Measurements from ENCODE around the gene SERPINB8.

The SERPINB8 gene

DNA sequence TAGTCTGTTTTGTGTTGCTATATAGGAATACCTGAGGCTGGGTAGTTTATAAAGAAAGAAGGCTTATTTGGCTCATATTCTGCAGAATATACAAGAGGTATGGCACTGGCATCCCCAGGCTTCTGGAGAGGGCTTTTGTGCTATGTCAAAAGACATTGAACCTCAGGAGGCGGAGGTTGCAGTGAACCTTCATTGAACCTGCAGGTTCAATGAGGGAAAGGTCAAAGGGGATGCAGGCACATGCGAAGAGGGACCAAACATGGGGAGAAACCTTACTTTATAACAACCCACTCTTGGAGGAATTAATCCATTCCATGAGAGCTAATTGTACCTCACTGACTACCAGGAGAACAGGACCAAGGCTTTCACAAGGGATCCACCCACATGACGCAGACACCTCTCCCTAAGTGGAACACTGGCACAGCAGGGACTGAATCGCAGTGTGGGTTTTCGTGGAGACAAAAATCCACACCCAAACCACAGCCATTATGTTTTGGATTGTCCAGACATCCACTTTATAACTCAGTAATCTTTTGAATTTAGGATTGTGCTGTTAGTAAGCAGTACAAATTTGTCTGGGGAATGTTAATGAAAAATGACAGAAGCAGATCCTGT is 4.1 kb upstream of the SERPINB8 start:
- DNase-seq (ENCODE audit: low read depth), result no peak

DNA sequence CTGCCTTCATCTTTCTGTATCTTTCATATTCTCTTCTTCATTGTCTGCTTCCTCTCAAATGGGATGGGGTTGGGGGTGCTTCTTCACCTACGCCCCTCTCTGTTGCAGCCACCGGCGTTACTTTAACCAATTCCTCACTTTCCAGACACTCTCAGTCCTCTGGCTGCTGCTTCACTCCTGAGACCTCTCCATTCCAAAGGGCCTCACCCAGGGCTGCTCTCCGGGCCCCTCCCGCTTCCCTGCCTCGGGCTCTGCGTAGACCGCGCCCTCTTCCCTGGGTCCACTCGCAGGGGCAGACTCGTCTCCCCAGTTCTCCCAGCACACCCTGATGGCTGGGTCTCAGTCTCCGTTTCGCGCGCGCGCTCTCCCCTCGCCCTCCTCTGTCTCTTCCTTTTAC is 926 bp downstream of the SERPINB8 start:
- DNase-seq (ENCODE audit: low read depth), result no peak

DNA sequence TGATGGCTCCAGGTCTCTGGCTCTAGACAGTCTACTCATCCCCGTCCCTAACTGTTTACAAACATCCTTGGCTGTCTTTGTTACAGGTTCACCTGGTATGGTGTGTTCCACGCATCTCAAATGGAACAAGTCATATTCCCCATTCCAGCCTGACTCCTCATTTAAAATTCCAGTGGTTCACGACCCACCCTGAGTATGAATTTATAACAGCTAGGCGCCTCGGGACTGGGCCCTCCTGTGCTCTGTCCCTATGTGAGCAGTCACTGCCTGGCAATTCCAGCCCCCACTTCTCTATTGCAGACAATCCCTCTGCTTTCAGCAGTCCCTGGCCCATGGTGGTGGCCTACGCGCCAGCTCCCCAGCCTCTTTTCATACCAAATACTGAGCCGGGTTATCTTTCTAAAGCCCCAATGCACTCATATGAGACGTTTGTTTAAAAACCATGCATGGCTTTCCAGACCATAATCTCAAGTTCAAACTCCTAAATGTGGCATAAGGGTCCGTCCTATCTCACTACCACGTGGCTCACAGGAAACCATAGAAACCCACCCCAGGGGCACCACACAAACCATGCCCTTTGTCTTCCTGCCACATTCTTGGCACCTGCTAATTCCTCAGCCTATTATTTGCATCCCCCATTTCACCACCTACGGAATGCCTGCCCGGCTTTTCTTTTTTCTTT is 1.6 kb downstream of the SERPINB8 start:
- no peak for DNase-seq (ENCODE audit: low read depth)

DNA sequence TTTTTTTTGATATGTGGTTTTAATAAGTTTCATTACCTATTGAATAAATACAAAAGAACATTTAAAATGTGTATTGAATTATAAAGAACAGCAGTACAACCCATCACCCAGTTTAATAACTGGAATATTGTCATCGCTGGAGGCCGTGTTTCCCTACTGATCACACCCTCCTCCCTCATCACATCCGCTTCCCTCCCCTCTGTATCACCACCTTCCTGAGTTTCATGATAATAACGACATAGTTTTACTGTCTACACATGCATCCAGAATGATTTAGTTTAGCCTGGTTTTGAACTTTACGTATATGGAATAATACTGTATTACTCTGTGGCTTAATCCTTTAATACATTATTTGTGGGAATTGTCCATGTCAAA is 2.1 kb downstream of the SERPINB8 start:
- DNase-seq (ENCODE audit: low read depth), result no peak

DNA sequence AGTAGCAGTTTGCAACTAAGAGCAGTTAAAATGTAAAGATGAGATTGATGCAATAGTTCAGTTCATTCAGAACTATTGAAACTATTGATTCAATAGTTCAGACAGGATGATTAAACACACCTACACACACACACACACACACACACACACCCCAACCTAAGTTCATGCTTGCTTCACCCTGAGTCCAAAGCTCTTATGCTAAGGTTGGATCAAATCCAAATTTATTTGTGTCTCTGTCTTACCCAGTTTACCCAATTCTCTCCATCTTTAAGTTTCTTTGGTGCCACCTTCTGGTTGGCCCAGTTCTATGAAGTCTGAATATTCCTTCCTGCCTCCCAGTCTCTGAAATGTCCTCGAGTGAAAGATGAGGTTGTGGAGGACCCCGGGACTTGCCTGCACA is 5.1 kb downstream of the SERPINB8 start:
- no peak for DNase-seq (ENCODE audit: low read depth)

DNA sequence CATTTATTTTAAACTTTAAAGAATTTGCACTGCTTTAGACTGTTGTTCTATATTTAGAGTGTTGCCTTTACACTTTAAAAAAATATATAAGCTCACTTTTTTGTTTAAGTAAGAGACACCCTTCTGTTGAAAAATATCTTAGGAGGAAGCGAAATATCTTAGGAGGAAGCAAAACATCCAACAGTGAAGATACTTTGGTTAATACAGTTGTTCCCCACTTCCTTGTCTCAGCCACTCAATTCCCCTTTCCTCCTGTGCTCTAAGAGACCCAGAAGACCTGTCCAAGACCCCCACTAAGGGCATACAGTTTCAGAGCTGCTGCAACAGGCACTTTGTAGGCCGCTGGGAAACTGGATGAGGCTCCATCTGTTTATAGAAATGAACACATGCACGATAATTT is 5.7 kb downstream of the SERPINB8 start:
- DNase-seq (ENCODE audit: low read depth), result no peak

DNA sequence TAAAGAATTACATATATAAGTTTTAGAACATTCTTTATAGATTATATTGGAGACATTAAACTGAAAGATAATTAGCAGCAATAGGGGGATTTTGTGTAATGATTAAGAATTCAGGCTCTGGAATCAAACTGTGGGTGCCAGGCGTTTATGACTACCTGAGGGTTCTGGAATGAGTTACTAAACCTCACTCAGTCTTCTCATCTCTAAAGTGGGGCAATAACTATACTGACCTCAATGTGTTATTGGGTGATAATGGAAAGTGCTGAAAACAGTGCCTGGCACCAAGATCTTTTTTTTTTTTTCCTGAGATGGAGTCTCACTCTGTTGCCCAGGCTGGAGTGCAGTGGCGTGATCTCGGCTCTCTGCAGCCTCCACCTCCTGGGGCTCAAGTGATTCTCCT is 7.2 kb downstream of the SERPINB8 start:
- DNase-seq (ENCODE audit: low read depth), result no peak

DNA sequence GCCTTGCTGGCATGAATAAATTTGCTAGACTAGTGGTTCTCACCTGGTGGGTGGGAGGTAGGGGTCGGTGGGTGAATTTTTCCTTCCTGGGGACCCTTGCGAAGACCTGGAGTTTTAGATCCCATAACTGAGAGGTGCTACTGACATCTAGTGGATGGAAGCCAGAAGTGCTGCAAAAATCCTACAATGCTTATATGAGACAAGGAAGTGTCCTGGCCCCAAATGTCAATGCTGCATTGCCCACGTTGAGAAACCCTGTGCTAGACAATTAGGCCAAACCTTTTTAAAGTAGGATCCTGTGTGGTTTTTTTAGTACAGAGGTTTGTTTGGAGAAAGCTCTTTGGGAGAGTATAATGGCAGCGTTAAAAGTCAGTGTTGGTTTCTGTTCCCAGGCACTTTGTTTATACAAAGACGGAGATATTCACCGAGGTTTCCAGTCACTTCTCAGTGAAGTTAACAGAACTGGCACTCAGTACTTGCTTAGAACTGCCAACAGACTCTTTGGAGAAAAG is 9.6 kb downstream of the SERPINB8 start:
- no peak for DNase-seq (ENCODE audit: low read depth)

DNA sequence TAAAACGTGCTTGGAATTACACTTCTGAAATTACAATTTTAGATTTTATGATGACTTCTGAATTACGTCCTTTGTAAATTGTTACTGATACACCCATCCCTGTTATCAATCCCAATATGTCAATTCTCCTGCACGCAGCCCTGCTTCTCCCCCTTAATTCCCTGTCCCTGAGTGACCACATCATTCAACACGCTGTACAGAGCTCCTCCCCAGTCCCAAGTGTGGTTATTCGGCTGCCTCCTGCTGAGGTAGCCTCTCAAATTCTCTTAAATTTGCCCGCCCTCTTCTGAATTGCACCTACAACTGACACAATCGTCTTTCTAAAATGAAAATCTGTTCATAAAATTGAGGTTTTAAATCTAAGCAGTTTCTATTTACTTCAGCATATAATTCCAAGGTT is 10.1 kb downstream of the SERPINB8 start:
- no peak for DNase-seq (ENCODE audit: low read depth)

DNA sequence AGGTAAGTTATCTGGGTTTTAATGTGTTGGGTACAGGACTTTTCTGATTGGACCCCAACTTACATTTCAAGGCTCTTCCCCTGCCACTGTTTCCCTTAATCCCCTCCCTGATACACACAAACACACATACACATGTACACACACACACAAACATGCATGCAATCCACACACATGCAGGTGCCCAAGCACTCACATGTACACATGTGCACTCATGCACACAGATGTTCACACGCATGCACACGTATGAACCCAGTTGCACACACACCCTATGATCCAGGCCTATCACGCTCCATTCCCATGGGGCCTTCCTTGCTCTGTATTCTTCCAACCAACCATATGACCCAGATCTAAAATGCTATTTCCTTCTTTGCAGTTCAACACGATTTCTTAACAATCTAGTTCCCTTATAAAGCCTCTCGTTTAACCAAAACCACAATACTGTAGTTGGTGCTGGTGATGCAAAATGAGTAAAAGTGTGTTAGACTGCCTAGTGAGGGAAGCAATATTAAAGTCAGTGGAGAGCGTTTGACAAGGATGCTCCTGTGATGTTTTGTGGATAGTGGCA is 11.1 kb downstream of the SERPINB8 start:
- no peak for DNase-seq (ENCODE audit: low read depth)

DNA sequence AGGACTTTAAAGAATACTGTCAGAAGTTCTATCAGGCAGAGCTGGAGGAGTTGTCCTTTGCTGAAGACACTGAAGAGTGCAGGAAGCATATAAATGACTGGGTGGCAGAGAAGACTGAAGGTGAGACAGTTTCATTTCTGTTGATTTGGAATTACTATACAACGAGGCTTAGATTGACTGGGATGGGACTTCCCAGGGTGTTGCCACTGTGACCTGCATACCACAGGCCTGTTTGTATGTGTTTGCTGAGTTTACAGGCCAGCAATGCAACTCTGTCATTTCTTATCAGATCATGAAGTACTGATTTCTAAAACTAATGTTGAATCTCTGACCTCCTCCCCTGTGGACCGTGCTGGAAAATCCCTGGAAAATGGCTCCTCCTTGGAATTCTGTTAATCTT is 11.8 kb downstream of the SERPINB8 start:
- no peak for DNase-seq (ENCODE audit: low read depth)

DNA sequence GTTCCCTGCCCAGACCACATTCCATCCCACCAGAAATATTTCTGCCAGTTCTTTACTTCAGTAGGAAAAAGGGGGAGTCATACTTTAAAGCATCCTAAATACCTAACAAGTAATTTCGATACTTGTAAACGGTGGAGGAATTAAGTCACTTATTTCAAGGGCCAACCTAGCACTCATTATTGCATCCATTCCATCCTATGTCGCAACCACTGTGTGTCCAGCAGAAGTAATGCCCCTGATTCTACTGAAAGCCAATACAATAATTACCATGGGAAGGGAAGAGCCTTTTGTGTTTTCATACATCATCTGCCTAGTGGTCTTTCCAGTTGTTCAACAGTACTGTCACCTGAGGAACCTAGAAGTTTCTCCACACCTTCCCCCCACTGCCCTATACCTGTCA is 12.5 kb downstream of the SERPINB8 start:
- no peak for DNase-seq (ENCODE audit: low read depth)

DNA sequence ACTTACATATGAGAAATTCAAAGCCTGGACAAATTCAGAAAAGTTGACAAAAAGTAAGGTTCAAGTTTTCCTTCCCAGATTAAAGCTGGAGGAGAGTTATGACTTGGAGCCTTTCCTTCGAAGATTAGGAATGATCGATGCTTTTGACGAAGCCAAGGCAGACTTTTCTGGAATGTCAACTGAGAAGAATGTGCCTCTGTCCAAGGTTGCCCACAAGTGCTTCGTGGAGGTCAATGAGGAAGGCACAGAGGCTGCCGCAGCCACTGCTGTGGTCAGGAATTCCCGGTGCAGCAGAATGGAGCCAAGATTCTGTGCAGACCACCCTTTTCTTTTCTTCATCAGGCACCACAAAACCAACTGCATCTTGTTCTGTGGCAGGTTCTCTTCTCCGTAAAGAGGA is 17.0 kb downstream of the SERPINB8 start:
- no peak for DNase-seq (ENCODE audit: low read depth)

DNA sequence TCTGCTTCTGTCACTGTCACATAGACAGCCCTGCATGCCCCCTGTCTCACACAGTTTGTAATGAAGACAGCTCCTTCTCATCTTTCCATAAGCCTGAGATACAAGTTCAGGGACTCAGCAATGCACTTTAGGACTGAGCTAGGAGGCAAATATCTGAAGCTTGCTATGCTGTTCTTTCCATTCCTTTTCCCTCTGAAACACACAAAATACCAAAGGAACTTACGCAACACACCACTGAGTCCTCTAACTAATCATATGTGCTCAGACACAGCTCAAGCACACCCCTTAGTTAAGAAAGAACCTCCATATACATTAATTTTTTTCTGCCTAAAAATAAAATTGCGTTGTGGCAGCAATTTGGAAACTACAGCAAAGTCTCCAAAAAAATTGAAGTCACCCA is 17.9 kb downstream of the SERPINB8 start:
- DNase-seq (ENCODE audit: low read depth), result no peak

DNA sequence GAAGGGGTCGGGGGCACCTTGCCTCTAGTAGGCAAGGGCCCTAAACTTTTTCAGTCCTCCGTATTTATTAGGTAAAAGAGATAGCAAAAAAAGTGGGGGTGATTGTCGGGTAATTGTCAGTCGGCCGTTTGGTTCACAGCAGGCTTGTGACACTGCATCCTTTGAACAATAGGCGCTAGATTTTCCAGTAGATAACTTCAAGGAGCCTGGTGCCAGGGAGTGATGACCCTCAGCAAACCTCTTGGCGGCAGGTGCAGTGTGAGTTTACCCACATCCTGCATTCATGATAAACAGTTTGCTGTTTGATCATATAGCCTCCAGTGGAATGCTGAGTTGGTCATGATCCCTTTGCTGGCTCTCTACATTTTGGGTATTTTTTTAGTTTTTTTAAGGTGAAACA is 22.9 kb downstream of the SERPINB8 start:
- no peak for DNase-seq (ENCODE audit: low read depth)

DNA sequence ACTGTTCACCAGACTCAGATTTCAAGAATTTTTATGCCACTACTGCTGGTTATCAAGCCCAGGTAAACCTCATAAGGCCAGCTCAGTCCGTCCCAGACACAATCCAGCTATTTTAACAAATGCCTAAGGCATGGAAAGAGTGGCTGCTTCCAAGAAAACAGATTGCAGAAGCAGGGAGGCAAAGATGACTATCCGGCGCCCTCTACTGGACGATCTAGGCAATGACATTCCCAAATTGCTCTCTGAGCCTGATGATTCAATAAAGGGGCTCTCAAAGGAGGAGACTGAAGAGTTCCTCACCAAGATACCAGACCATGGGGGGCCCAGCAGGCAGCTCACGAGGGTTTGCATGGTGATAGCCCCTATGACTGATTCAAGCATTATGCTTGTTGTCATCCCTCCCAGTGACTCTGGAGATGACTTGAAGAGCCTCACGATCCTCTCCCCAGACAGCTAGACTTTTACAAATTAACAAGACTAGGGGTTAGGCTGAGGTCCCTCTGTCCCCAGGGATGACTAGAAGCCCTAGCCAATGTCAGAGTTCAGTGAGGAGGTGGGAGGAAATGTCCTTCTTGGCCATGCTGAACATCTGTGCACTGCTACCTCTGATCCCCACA is 25.0 kb downstream of the SERPINB8 start:
- peak; percentile 28 for DNase-seq (ENCODE audit: low read depth)

DNA sequence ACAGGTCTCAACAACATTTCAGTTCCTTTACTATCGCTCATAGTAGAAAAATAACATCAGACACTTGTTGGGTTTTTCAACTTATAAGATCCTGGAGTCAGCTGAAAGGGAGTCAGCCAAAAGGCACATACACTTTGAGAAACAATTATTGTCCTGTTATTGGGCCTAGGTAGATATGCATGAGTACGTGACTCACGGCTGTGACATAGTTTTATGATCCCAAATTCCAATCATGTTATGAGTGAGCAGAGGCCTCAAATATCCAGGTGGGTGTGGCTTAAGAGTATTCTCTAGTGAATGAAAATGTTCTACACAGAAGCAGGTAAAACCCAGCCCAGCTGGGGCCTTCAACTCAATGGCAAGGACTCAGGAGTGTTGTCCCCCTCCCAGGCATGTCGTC is 27.2 kb downstream of the SERPINB8 start:
- no peak for DNase-seq (ENCODE audit: low read depth)

DNA sequence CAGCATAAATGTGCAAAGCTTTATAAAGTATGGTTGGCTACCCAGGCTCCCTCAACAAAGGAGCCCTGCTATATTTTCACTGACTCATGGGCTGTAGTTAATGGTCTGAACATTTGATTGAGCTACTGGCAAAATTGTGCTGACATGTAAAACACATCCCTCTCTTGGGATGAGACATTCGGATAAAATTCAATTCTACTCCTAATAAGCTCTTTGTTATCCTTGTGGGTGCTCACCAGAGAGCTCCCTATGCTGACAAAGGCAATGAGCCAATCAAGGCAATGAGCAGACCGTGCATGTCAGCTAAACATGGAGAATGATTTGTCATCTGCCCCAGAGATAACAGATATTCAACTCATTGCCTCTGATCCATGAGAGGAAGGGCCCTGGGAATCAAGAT is 27.7 kb downstream of the SERPINB8 start:
- DNase-seq (ENCODE audit: low read depth), result no peak

DNA sequence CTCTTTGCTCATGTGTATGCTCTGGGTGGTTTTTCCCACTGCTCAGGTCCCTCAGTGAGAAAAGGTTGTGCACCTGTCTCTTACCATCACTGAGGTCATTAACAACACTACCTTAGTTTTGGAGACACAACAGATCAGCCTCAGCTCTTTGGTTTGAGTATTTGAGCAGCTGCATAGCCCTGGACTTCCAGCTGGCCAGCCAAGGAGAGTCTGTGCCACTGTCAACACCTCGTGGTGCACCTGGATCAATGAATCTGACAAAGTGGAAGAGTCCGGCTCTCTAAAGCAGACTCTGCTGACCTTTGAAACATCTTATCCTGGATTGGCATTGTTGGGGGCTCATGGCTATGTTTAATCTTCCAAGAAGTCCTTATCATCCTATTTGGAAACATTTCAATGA is 30.0 kb downstream of the SERPINB8 start:
- DNase-seq (ENCODE audit: low read depth), result no peak

DNA sequence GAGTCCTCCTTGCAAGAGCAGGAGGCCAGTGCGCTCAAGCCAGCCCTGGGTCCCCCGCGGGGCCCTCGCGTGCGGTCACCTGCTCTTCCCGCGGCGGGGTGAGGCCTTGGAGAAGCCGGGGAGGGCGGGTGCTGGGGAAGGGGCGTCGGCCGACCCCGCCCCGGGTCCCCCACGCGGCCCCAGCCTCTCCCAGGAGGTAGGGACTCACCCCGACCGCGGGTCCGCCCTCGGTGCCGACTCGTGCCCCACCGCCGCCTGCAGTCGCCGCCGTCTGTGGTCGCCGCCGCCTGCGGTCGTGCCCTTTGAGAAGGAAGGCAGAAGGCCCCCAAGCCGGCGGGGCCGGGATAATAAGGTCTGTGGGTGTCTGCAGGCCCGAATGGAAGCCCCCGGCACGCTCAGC is 32.7 kb downstream of the SERPINB8 start:
- DNase-seq (ENCODE audit: low read depth), result no peak

DNA sequence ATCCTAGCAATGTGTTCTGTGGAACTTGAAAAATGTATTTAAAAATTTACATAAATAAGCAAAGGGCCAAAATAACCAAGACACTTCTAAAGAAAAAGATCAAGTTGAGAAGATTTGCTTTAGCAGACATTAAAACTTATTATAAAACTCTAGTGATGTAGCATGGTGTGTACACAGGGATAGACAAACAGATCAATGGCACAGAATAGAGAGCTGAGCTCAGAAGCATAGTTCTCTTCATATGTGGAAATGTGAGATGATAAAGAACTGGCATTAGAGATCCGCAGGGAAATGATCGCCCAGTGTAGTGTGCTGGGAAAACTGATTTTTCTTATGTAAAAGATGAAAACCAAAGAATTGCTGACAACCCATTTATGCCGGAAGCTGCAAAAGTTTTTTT is 39.4 kb downstream of the SERPINB8 start:
- no peak for DNase-seq (ENCODE audit: low read depth)

DNA sequence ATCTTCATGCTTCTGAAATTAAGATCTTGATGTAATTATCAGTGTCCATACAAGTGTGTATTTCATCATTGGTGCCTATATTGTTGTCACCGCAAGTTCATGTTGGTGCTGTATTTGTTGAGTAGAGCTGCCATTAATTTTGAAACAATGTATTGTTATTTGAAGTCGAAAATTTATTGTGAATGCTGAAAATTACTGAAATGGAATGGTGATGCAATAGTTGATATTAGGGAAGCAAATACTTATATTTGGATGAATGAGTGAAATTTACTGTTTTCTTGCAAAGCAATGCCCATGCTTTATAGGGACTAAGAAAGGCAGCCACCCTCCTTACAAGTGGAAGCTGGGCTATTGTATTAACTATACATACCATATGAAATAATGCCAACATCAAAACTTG is 41.6 kb downstream of the SERPINB8 start:
- no peak for DNase-seq (ENCODE audit: low read depth)

DNA sequence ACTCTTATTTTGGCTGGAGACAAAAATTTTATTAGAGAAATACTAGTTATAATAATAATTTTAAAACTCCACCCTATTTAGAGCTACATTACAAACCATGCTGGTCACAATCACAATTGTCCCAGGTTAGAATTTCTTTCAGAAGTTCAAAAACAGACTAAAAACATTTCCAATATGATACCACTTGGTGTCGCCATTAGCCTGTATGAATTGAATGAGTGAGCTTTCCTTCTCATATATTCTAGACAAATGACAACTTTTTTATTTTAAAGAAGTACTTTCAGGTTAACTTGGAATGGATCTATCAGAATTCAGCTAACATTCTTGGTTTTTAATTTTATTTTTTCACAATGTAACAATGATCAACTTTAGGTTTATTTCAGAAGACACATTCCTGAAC is 48.0 kb downstream of the SERPINB8 start:
- no peak for DNase-seq (ENCODE audit: low read depth)
